Gastrocnemius medialis (tissue), 4 donors: ENCODE results near the gene CCL15.

ENCODE experiments used
- CTCF ChIP-seq, 5 experiments: fragments of 450-650 bp in 3 of 5; fragments of 200-600 bp in 2 of 5; sonication (generic) in 2 of 5; IDR thresholded peaks in 4 of 5; conservative IDR thresholded peaks in 1 of 5; 1 replicate in 4 of 5; 2 replicates in 1 of 5; pipeline ENCODE4 v1.5.1; 2016 to 2019; ENCODE audit warnings: antibody characterized with exemption in 5 of 5, mild to moderate bottlenecking in 3 of 5, moderate library complexity in 3 of 5
- POLR2A ChIP-seq, 2 donors: fragments of 450-650 bp; IDR thresholded peaks; one replicate each; pipeline ENCODE4 v1.6.1; 2017; ENCODE audit warnings: antibody characterized with exemption in 2 of 2, mild to moderate bottlenecking in 2 of 2, moderate library complexity in 2 of 2

GRCh38 chr17:36004594-36005108, 3.3 kb upstream of the CCL15 start:
- TF ChIP-seq CTCF (IDR thresholded peaks at IDR 0.05 in 4 of 5, conservative IDR thresholded peaks at IDR 0.05 in 1 of 5) (no peak), POLR2A (IDR thresholded peaks at IDR 0.05) (no peak)
